DND-41 (cell line): Measurements from ENCODE around the gene KRT86.

ENCODE experiments used
- CTCF ChIP-seq: IDR thresholded peaks from 2 replicates; pipeline ENCODE4 v1.5.1; 2012; ENCODE audit warnings: borderline replicate concordance, low read length, moderate library complexity, mild to moderate bottlenecking; ENCODE audit not compliant: poor library complexity, severe bottlenecking; ENCODE audit errors: extremely low read depth
- EZH2 ChIP-seq: IDR thresholded peaks from 3 replicates; pipeline ENCODE4 v1.6.1; 2012; ENCODE audit warnings: borderline replicate concordance, low read depth, mild to moderate bottlenecking, moderate library complexity, low read length, inconsistent platforms; ENCODE audit not compliant: severe bottlenecking

- TF ChIP-seq EZH2 (no peak), CTCF (no peak)
Measured at GRCh38 chr12:52285851-52286530, 11.5 kb downstream of the KRT86 start.
